ENCODE results near the gene LACTB.

LACTB gene

DNA sequence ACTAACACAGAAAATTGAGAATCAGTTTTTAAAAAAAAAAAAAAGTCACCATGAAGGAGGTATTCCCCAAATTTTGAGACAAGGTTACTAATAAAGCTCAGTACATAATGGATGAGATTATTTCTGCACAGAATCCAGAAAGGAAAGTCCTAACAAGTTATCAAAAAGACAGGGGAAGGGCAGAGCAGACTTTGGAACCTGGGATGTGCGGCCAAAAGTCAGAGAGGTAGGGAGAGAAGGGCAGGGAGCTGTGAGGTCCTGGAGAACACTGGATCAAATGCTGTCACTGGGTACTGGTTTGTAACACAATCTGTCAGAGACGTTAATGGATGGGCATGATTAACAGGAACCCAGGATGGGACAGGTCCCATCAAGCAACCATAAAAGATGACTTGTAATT lies 12.2 kb upstream of the LACTB start:
- Histone ChIP-seq H3K4me3 (replicated peaks; ENCODE audit: insufficient read depth, low read length) (no peak overlapping the region), H3K27ac (replicated peaks) (no peak overlapping the region), H3K27me3 (ENCODE audit: insufficient read depth, poor library complexity, severe bottlenecking) (no peaks in the 10 kb centered on the region)
- no peak for DNase-seq (ENCODE audit: low read depth in 1 of 2, low spot score in 1 of 2)
- TF ChIP-seq GABPA (IDR thresholded peaks at IDR 0.05; ENCODE audit: low read depth): no peak
- TF ChIP-seq POLR2AphosphoS5 (IDR thresholded peaks at IDR 0.05; ENCODE audit: low read depth): no peak
- TF ChIP-seq, protein P1, sequence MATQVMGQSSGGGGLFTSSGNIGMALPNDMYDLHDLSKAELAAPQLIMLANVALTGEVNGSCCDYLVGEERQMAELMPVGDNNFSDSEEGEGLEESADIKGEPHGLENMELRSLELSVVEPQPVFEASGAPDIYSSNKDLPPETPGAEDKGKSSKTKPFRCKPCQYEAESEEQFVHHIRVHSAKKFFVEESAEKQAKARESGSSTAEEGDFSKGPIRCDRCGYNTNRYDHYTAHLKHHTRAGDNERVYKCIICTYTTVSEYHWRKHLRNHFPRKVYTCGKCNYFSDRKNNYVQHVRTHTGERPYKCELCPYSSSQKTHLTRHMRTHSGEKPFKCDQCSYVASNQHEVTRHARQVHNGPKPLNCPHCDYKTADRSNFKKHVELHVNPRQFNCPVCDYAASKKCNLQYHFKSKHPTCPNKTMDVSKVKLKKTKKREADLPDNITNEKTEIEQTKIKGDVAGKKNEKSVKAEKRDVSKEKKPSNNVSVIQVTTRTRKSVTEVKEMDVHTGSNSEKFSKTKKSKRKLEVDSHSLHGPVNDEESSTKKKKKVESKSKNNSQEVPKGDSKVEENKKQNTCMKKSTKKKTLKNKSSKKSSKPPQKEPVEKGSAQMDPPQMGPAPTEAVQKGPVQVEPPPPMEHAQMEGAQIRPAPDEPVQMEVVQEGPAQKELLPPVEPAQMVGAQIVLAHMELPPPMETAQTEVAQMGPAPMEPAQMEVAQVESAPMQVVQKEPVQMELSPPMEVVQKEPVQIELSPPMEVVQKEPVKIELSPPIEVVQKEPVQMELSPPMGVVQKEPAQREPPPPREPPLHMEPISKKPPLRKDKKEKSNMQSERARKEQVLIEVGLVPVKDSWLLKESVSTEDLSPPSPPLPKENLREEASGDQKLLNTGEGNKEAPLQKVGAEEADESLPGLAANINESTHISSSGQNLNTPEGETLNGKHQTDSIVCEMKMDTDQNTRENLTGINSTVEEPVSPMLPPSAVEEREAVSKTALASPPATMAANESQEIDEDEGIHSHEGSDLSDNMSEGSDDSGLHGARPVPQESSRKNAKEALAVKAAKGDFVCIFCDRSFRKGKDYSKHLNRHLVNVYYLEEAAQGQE (IDR thresholded peaks at IDR 0.05; ENCODE audit: insufficient replicate concordance, low read depth): no peak
- TF ChIP-seq, protein P2, sequence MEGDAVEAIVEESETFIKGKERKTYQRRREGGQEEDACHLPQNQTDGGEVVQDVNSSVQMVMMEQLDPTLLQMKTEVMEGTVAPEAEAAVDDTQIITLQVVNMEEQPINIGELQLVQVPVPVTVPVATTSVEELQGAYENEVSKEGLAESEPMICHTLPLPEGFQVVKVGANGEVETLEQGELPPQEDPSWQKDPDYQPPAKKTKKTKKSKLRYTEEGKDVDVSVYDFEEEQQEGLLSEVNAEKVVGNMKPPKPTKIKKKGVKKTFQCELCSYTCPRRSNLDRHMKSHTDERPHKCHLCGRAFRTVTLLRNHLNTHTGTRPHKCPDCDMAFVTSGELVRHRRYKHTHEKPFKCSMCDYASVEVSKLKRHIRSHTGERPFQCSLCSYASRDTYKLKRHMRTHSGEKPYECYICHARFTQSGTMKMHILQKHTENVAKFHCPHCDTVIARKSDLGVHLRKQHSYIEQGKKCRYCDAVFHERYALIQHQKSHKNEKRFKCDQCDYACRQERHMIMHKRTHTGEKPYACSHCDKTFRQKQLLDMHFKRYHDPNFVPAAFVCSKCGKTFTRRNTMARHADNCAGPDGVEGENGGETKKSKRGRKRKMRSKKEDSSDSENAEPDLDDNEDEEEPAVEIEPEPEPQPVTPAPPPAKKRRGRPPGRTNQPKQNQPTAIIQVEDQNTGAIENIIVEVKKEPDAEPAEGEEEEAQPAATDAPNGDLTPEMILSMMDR (IDR thresholded peaks at IDR 0.05; ENCODE audit: insufficient read depth, low read length): no peak
- no peak for TF ChIP-seq SPI1 (IDR thresholded peaks at IDR 0.05; ENCODE audit: borderline replicate concordance, low read depth)

DNA sequence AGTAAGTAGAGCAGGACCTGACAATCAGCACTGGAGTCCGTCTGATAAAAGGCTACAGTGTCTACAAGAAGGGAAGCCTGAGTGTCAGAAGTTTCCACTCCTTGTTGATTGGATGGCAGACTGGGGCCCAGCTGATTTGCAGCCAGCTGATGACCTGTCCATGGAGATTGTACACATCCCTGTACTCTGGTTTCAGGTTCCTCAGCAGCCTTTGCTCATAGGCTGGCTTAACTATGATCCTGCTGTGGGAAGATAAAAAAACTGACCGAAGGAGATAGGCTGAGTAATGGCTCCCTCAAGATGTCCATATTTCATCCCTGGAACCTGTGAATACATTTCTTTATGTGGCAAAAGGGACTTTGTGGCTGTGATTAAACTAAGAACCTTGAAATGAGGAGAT lies 11.7 kb upstream of the LACTB start:
- TF ChIP-seq SPI1 (IDR thresholded peaks at IDR 0.05; ENCODE audit: borderline replicate concordance, low read depth): no peak
- TF ChIP-seq, protein P1 (IDR thresholded peaks at IDR 0.05; ENCODE audit: insufficient replicate concordance, low read depth): no peak
- no peak overlapping the region for H3K4me3 ChIP-seq (replicated peaks; ENCODE audit: insufficient read depth, low read length)
- H3K27me3 ChIP-seq (ENCODE audit: insufficient read depth, poor library complexity, severe bottlenecking): no peaks in the 10 kb centered on the region
- no peak overlapping the region for H3K27ac ChIP-seq (replicated peaks)
- DNase-seq (ENCODE audit: low read depth in 1 of 2, low spot score in 1 of 2): no peak

DNA sequence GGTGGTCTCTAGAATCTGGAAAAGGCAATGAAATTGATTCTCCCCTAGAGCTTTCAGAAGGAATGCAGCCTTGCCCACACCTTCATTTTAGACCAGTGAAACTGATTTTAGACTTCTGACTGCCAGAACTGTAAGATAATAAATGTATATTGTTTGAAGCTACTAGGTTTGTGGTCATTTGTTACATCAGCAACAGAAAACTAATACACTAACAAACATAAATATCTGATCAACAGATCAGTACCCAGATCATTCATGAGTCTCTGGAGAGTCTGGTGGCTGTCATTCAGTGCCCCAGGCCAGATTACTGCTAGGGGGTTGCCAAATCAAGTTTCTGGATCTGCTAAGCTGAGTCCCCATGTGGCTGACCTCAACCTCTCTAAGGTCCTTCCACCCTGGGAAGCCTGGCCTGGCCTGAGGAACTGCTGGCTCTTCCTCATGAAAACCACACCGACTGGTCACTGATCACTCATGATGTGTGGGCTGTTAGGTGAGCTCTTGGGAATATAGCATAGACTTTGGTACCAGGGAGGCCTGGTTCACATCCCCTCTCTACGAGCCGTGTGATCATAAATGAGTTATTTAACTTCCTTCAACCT lies 11.1 kb upstream of the LACTB start:
- no peak for DNase-seq (ENCODE audit: low read depth in 1 of 2, low spot score in 1 of 2)
- Histone ChIP-seq H3K4me3 (replicated peaks; ENCODE audit: insufficient read depth, low read length) (no peak overlapping the region), H3K27ac (replicated peaks) (no peak overlapping the region), H3K27me3 (ENCODE audit: insufficient read depth, poor library complexity, severe bottlenecking) (no peaks in the 10 kb centered on the region)
- TF ChIP-seq, protein P2 (IDR thresholded peaks at IDR 0.05; ENCODE audit: insufficient read depth, low read length): no peak
- TF ChIP-seq POLR2AphosphoS5 (IDR thresholded peaks at IDR 0.05; ENCODE audit: low read depth) (no peak), SPI1 (IDR thresholded peaks at IDR 0.05; ENCODE audit: borderline replicate concordance, low read depth) (no peak), GABPA (IDR thresholded peaks at IDR 0.05; ENCODE audit: low read depth) (no peak)
- TF ChIP-seq, protein P1 (IDR thresholded peaks at IDR 0.05; ENCODE audit: insufficient replicate concordance, low read depth): no peak

Data from HL-60 (cell line).